ENCODE results near the gene POLE3. TPM values are rescaled to one million over a fixed set of nuclear protein-coding genes. Genes with fewer than 3 reads are reported as not detected.
"Not testable (repeated sequence)": the region's sequence is repeated elsewhere in the genome, so short reads cannot be mapped to it uniquely, and the experiment has no call there.

Gene POLE3
- total RNA-seq, 1 donor: 30.8 TPM

DNA sequence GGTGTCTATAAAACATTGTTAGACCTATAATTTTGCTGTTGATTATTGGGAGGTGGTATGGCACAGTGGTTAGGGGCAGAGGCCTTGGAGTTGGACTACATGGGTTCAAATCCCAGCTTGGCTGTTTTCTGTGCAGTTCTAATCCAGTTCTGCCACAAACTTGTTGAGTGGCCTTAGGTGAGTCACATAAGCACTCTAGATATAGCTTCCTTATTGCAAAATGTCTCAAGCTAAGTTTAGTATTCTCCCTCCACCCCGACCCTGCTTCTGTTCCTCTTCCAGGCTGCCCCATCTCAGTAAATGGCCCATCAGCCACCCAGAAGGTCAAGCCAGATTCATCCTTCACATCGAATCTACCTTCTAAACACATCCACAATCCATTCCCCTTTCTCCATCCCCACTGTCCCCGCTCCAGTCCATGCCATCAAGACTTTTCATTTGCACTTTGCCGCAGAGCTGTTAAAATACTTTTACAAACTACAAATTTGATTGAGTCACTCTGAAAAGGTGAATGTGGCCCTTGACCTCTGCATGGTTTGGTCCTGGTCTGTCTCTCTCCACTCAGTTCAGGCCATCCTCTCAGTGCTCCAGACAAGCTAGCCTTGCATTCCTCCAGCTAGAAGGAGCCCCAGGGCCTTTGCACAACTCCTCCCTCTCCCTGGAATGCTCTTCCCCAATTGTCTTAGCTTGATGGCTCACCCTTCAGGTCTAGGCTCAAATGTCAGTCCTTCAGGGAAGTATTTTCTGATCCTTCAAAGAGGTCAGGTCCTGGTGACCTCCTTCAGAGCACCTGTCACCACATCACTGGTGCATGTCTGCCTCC, 23.7 kb downstream of the POLE3 start:
- TF ChIP-seq, protein P1, sequence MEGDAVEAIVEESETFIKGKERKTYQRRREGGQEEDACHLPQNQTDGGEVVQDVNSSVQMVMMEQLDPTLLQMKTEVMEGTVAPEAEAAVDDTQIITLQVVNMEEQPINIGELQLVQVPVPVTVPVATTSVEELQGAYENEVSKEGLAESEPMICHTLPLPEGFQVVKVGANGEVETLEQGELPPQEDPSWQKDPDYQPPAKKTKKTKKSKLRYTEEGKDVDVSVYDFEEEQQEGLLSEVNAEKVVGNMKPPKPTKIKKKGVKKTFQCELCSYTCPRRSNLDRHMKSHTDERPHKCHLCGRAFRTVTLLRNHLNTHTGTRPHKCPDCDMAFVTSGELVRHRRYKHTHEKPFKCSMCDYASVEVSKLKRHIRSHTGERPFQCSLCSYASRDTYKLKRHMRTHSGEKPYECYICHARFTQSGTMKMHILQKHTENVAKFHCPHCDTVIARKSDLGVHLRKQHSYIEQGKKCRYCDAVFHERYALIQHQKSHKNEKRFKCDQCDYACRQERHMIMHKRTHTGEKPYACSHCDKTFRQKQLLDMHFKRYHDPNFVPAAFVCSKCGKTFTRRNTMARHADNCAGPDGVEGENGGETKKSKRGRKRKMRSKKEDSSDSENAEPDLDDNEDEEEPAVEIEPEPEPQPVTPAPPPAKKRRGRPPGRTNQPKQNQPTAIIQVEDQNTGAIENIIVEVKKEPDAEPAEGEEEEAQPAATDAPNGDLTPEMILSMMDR (IDR thresholded peaks at IDR 0.05; ENCODE audit: extremely low read depth, low read depth, low read length): no peak
- no peak overlapping the region for H3K4me2 ChIP-seq (ENCODE audit: insufficient read depth, low read length)
- H3K4me3 ChIP-seq (ENCODE audit: insufficient read depth, low read length): no peak overlapping the region
- no peak overlapping the region for H2AFZ ChIP-seq (ENCODE audit: low read length)
- no peaks in the 10 kb centered on the region for H3K9me3 ChIP-seq (ENCODE audit: low read depth, low read length)
- no peak for DNase-seq (ENCODE audit: insufficient read length, low spot score, missing footprints)
- no peaks in the 10 kb centered on the region for H3K79me2 ChIP-seq (ENCODE audit: insufficient read depth, low read length)
- H3K36me3 ChIP-seq (ENCODE audit: insufficient read depth, low read length): peaks cover 14% of the 10 kb centered on the region
- H4K20me1 ChIP-seq (ENCODE audit: insufficient read depth, low read length): no peaks in the 10 kb centered on the region
- no peak overlapping the region for H3K27ac ChIP-seq (ENCODE audit: low read depth, low read length)
- H3K27me3 ChIP-seq (ENCODE audit: insufficient read depth, low read length): no peaks in the 10 kb centered on the region
- no peaks in the 10 kb centered on the region for H3K4me1 ChIP-seq (ENCODE audit: insufficient read depth, low read length)

DNA sequence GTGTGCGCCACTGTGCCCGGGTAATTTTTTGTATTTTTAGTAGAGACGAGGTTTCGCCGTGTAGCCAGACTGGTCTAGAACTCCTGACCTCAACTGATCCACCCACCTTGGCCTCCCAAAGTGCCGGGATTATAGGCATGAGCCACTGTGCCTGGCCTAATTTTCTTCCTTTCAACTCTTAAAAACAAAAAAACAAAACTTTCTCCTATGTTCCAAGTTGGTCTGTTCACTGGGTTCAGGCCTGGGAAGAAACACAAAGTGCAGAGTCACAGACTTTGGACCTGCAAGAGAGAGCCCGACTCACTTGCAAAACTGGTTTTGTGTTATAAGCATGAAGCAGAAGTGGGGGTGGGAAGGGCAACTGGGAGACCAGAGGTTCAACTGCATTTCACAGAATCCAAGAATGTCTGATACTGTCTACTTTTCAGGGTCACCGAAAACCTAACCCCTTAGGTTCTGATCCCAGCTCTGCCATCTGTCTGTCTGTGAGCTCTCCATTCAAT, 28.5 kb downstream of the POLE3 start:
- Histone ChIP-seq H3K4me3 (ENCODE audit: insufficient read depth, low read length) (no peak overlapping the region), H3K79me2 (ENCODE audit: insufficient read depth, low read length) (no peaks in the 10 kb centered on the region), H3K27me3 (ENCODE audit: insufficient read depth, low read length) (no peaks in the 10 kb centered on the region), H3K9me3 (ENCODE audit: low read depth, low read length) (no peaks in the 10 kb centered on the region), H4K20me1 (ENCODE audit: insufficient read depth, low read length) (no peaks in the 10 kb centered on the region), H3K4me2 (ENCODE audit: insufficient read depth, low read length) (no peak overlapping the region), H2AFZ (ENCODE audit: low read length) (no peak overlapping the region), H3K27ac (ENCODE audit: low read depth, low read length) (no peak overlapping the region), H3K4me1 (ENCODE audit: insufficient read depth, low read length) (no peaks in the 10 kb centered on the region), H3K36me3 (ENCODE audit: insufficient read depth, low read length) (no peaks in the 10 kb centered on the region)
- TF ChIP-seq, protein P1 (IDR thresholded peaks at IDR 0.05; ENCODE audit: extremely low read depth, low read depth, low read length): no peak
- no peak for DNase-seq (ENCODE audit: insufficient read length, low spot score, missing footprints)

DNA sequence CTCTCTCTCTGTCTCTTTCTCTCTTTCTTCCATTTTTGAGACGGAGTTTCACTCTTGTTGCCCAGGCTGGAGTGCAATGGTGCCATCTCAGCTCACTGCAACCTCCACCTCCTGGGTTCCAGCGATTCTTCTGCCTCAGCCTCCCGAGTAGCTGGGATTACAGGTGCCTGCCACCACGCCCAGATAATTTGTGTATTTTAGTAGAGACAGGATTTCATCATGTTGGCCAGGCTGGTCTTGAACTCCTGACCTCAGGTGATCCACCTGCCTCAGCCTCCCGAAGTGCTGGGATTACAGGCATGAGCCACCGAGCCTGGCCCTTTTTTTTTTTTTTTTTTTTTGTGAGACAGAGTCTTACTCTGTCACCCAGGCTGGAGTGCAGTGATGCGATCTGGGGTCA, 29.0 kb downstream of the POLE3 start:
- not testable (repeated sequence) for H3K4me3 ChIP-seq (ENCODE audit: insufficient read depth, low read length); H3K4me1 ChIP-seq (ENCODE audit: insufficient read depth, low read length); H3K27me3 ChIP-seq (ENCODE audit: insufficient read depth, low read length); DNase-seq (ENCODE audit: insufficient read length, low spot score, missing footprints); H3K36me3 ChIP-seq (ENCODE audit: insufficient read depth, low read length); H3K79me2 ChIP-seq (ENCODE audit: insufficient read depth, low read length); H4K20me1 ChIP-seq (ENCODE audit: insufficient read depth, low read length); H3K4me2 ChIP-seq (ENCODE audit: insufficient read depth, low read length); H3K9me3 ChIP-seq (ENCODE audit: low read depth, low read length); H3K27ac ChIP-seq (ENCODE audit: low read depth, low read length); H2AFZ ChIP-seq (ENCODE audit: low read length)

DNA sequence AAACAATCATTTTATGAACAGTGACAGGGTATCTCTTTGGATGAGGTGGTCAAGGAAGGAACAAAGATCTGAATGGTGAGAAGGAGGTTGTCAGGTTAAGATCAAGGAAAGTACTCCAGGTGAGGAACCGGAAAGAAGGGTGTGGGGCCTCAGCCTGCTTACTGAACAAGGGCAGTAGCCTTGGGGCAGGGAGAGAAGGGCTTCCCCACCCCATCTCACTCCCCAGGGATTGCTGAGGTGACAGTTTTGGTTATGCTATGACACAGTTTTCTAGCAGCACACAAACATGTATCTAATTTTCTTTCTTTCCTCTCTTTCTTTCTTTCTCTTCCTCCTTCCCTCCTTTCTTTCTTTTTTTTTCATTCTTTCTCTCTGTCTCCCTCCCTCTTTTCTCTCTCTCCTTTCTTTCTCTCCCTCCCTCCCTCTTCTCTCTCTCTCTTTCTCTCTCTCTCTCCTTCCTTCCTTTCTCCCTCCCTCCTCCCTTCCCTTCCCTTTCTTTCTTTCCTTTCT, 29.6 kb downstream of the POLE3 start:
- no peak overlapping the region for H3K4me3 ChIP-seq (ENCODE audit: insufficient read depth, low read length)
- no peak for DNase-seq (ENCODE audit: insufficient read length, low spot score, missing footprints)
- H3K27me3 ChIP-seq (ENCODE audit: insufficient read depth, low read length): no peaks in the 10 kb centered on the region
- H3K27ac ChIP-seq (ENCODE audit: low read depth, low read length): no peak overlapping the region
- H4K20me1 ChIP-seq (ENCODE audit: insufficient read depth, low read length): no peaks in the 10 kb centered on the region
- no peaks in the 10 kb centered on the region for H3K79me2 ChIP-seq (ENCODE audit: insufficient read depth, low read length)
- no peak overlapping the region for H2AFZ ChIP-seq (ENCODE audit: low read length)
- no peaks in the 10 kb centered on the region for H3K4me1 ChIP-seq (ENCODE audit: insufficient read depth, low read length)
- no peaks in the 10 kb centered on the region for H3K9me3 ChIP-seq (ENCODE audit: low read depth, low read length)
- H3K36me3 ChIP-seq (ENCODE audit: insufficient read depth, low read length): no peaks in the 10 kb centered on the region
- no peak overlapping the region for H3K4me2 ChIP-seq (ENCODE audit: insufficient read depth, low read length)
- TF ChIP-seq, protein P1 (IDR thresholded peaks at IDR 0.05; ENCODE audit: extremely low read depth, low read depth, low read length): no peak

DNA sequence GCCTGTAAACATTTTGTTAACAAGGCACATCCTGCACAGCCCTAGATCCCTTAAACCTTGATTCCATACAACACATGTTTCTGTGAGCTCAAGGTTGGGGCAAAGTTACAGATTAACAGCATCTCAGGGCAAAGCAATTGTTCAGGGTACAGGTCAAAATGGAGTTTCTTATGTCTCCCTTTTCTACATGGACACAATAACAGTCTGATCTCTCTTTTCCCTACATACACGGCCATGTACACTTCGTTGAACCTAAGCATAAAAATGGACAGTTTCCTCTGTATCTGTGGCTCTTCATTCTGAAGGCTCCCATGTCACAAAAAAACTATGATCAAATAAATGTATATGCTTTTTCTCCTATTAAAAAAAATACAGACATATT, 30.7 kb downstream of the POLE3 start:
- H3K4me2 ChIP-seq (ENCODE audit: insufficient read depth, low read length); H3K4me1 ChIP-seq (ENCODE audit: insufficient read depth, low read length); H3K79me2 ChIP-seq (ENCODE audit: insufficient read depth, low read length); H4K20me1 ChIP-seq (ENCODE audit: insufficient read depth, low read length); H3K9me3 ChIP-seq (ENCODE audit: low read depth, low read length); H3K27me3 ChIP-seq (ENCODE audit: insufficient read depth, low read length); H3K27ac ChIP-seq (ENCODE audit: low read depth, low read length); H2AFZ ChIP-seq (ENCODE audit: low read length); H3K4me3 ChIP-seq (ENCODE audit: insufficient read depth, low read length); DNase-seq (ENCODE audit: insufficient read length, low spot score, missing footprints); H3K36me3 ChIP-seq (ENCODE audit: insufficient read depth, low read length): not testable (repeated sequence)

DNA sequence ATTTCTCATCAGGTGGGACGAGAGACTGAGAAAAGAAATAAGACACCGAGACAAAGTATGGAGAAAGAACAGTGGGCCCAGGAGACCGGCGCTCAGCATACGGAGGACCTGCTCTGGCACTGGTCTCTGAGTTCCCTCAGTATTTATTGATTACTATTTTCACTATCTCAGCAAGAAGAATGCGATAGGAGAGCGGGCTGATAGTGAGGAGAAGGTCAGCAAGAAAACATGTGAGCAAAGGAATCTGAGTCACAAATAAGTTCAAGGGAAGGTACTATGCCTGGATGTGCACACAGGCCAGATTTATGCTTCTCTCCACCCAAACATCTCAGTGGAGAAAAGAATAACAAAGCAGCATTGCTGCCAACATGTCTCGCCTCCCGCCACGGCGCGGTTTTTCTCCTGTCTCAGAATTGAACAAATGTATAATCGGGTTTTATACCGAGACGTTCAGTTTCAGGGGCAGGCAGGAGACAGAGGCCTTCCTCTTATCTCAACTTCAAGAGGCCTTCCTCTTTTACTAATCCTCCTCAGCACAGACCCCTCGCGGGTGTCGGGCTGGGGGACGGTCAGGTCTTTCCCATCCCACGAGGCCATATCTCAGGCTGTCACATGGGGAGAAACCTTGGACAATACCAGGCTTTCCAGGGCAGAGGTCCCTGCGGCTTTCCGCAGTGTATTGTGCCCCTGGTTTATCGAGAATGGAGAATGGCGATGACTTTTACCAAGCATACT, 31.2 kb downstream of the POLE3 start:
- not testable (repeated sequence) for H3K9me3 ChIP-seq (ENCODE audit: low read depth, low read length); H3K27me3 ChIP-seq (ENCODE audit: insufficient read depth, low read length); H3K4me1 ChIP-seq (ENCODE audit: insufficient read depth, low read length); H4K20me1 ChIP-seq (ENCODE audit: insufficient read depth, low read length); H3K27ac ChIP-seq (ENCODE audit: low read depth, low read length); H3K4me2 ChIP-seq (ENCODE audit: insufficient read depth, low read length); H2AFZ ChIP-seq (ENCODE audit: low read length); H3K79me2 ChIP-seq (ENCODE audit: insufficient read depth, low read length); H3K4me3 ChIP-seq (ENCODE audit: insufficient read depth, low read length); DNase-seq (ENCODE audit: insufficient read length, low spot score, missing footprints); H3K36me3 ChIP-seq (ENCODE audit: insufficient read depth, low read length)
